HG03354 (cell line): ENCODE results near the gene ATG10.
A peak's percentile ranks its signal among the peaks of the same experiment; 100 is the strongest.

Experiments
- ATAC-seq: cut with Tn5 transposase; IDR thresholded peaks from one replicate; pipeline ENCODE4 v1.9.1; 2021; ENCODE audit warnings: mild to moderate bottlenecking; ENCODE audit not compliant: unreplicated experiment, poor library complexity, severe bottlenecking

ATG10 gene

GRCh38 chr5:82295959-82296531, 324.2 kb downstream of the ATG10 start:
- ATAC-seq, result peak; percentile 44

- no peak for ATAC-seq
These were observed 325.1 kb downstream of the ATG10 start for GRCh38 chr5:82296929-82297328.

- ATAC-seq, result no peak
These were observed 325.9 kb downstream of the ATG10 start for GRCh38 chr5:82297711-82298110.

- no peak for ATAC-seq
These were observed 326.8 kb downstream of the ATG10 start for GRCh38 chr5:82298668-82299067.

GRCh38 chr5:82301190-82301589, 329.4 kb downstream of the ATG10 start:
- no peak for ATAC-seq
